ENCODE results near the gene PPP4R4. TPM values are rescaled to one million over a fixed set of nuclear protein-coding genes. Genes with fewer than 3 reads are reported as not detected.
"Not testable (repeated sequence)": the region's sequence is repeated elsewhere in the genome, so short reads cannot be mapped to it uniquely, and the experiment has no call there.

Gene PPP4R4
- total RNA-seq, 1 donor from 2014 or later: 1.4 TPM

DNA sequence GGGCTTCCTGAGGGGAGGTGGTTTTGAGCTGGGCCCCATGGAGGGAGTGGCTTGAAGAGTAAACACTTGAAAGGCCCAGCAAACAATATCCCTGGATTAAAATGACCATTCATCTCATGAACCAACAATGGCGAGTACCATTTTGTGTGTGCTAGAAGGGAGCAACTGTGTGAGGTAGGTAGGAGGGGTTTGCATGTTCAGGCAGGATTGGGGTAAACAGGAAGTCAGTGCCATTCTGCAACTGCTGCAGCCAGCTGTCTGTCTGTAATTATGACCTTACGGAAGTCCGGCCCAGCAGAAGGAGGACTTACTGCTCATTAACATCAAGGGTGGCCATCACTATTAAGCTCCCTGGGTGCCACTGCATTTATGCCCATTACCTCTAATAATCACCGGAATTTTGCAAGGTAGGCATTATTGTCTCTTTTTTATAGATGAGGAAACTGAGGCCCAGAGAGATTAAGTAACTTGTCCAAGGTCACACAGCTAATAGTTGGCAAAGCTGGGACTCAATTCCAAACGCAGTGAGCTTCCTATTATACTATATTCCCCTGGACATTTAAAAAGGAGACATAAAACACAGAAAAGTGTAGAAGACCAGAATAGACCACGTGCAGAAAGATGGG lies 28.1 kb upstream of the PPP4R4 start:
- DNase-seq (ENCODE audit: low spot score): no peak

DNA sequence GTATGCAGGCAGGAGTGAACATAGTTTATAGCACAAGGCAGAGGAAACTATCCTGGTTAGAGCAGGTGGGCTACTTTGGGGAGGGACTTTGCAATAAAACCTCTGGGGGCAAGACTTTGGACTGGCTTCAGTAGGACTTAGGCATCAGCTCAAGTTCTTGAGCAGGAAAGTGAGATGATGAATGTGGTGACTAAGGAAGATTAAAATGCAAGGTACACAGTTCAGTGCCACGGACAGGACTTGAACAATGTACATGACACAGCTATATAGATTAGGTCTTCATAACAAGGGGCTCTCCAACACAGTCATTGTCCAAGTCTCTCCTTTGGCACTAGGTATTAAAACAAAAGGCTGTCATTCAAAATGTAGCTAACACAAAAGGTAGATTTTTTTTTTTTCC lies 21.4 kb upstream of the PPP4R4 start:
- DNase-seq (ENCODE audit: low spot score): no peak

DNA sequence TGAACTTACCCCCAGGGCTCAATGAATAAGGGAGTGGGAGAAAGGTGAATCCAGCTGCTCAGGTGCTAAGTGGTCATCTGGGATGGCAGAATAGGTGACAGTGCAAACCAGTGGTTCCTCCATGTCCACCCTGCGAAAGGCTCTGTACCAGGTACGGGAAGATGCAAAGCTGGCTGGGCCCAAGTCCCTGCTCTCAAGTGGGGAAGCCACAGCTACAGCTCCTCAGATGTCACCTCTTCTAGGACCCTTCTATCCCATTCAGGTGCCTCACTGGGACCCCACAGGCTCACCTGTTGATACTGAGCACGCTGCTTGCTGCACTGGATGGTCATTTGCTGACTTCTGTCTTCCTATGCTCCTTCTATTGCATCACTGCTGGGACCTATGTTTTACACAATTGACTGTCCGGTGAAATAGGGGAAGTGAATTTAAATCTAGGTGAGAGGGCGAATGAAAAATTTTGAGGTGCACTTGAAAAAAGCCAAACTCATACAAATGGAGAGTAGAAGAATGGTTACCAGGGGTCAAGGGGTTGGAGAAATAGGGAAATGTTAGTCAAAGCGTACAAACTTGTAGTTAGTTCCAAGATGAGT lies 20.3 kb upstream of the PPP4R4 start:
- no peak for DNase-seq (ENCODE audit: low spot score)

DNA sequence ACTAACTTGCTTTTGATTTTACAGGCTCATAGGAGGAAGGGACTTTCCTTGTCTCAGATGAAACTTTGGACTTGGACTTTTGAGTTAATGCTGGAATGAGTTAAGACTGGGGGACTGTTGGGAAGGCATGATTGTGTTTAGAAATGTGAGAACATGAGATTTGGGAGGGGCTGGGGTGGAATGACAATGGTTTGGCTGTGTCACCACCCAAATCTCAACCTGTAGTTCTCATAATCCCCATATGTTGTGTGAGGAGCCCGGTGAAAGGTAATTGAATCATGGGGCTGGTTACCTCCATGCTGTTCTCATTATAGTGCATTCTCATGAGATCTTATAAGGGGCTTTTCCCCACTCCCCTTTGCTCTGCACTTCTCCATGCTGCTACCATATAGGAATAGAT lies 18.0 kb upstream of the PPP4R4 start:
- DNase-seq (ENCODE audit: low spot score): not testable (repeated sequence)

DNA sequence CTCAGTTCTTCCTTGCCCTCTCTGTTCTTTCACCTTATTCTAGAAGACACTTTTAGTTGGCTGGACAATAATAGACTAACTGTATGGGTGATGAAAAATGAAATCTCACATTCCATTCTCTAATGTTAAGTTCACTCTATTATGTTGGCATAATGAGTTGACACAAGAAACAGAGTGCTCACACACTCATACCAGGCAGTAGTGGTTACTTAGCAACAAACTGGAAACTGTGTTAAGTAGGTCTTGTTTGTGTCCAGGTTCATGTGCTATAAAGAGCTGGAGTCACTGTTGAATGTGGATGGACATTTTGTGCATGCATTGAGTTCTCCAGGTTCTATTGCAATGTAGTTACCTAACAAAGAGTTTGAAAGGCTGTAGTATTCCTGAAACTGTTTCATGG lies 16.9 kb upstream of the PPP4R4 start:
- no peak for DNase-seq (ENCODE audit: low spot score)

DNA sequence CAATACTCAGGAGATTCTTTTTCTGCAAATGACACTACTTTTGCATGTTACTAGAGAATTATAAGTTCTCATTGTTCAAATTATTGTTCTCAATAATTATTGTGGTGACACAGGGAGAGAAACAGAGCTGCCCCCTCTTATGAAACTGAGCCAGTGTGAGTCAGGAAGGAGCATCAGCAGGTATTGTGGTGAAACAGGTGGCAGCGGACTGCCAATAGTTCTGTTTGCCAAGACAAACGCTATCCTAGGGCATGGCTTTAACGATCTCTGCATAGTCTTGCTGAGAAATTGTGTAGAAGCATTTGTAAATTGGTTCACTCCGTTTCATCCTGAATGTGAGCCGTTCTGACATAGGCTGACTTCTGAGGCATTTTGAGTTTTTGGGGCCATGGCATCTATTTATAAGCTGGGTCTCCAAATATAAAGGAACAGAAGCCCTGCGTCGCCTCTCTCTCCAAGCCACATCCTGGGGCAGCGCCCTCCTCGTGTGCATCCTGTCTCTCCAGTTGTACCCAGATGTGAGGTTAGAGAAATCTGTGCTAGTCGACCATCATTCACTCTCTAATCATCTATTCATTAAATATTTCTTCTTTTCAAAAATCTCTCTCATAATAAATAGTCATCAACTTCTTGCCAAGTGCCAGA lies 15.8 kb upstream of the PPP4R4 start:
- DNase-seq (ENCODE audit: low spot score): no peak

DNA sequence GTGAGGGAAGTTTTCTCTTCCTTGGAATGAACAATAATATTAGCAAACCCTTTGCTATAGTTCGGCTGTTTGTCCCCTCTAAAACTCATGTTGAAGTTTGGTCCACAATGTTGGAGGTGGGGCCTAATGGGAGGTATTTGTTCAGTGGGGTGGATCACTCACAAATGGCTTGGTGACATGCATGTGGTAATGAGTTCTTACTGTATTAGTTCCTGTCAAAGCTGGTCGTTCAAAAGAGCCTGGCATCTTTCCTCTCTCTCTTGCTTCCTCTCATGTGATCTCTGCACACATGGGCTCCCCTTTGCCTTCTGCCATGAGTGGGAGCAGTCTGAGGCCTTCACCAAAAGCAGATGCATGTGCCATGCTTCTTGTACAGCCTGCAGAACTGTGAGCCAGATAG lies 13.1 kb upstream of the PPP4R4 start:
- no peak for DNase-seq (ENCODE audit: low spot score)

DNA sequence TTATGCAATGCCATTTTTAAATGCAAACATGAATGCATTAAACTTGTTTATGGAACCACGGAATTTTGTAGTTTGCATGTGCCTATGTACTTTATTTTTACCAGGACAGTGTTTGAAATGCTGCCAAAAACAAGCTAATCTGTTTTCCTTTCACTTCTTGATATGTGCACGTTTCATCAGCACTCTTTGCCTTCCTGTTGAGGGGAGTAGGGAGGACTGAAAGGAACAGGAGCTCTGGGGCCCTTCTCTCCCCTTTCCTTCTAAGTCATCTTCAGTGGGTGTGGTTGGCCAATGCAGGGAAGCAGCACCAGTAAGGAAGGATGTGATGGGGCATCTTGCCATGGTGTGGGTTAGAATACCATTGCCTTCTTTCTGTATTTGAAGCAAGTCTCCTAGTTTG lies 12.1 kb upstream of the PPP4R4 start:
- DNase-seq (ENCODE audit: low spot score): no peak

DNA sequence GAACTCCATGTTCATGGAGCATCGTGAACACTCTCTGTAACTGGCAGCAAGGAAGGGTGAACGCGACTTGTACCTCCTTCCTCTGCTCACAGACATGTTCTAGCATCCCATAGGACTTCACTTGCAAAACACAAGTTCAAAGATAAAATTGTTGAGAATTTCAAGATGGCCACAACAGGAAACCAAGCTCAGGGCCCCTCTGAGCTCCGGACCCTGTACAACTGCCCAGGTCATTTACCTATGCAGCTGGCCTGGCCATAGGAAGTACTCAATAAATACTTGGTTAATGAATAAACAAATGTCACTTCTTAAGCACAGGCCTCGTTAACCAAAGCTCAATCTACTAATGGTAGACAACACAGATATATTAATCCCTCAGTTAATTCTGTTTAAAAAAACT lies 11.7 kb upstream of the PPP4R4 start:
- DNase-seq (ENCODE audit: low spot score): no peak

DNA sequence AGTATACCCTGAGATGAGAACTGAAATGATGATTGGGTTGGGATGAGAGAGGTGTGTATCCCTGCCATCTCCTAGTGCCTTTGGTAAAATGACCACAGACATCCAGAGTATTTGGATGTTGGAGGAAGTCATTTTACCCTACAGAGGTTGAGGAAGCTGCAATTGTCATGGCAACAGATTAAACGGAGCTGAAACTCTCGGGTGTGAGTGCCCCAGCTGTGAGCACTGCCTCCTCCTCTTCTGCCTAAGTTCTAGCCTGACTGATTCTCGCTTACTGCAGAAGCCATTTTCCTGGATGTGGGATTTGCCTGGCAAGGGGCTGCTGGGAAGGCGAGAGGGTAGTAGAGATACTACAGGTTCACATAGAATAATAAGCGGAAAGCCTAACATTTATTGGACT lies 10.3 kb upstream of the PPP4R4 start:
- no peak for DNase-seq (ENCODE audit: low spot score)

DNA sequence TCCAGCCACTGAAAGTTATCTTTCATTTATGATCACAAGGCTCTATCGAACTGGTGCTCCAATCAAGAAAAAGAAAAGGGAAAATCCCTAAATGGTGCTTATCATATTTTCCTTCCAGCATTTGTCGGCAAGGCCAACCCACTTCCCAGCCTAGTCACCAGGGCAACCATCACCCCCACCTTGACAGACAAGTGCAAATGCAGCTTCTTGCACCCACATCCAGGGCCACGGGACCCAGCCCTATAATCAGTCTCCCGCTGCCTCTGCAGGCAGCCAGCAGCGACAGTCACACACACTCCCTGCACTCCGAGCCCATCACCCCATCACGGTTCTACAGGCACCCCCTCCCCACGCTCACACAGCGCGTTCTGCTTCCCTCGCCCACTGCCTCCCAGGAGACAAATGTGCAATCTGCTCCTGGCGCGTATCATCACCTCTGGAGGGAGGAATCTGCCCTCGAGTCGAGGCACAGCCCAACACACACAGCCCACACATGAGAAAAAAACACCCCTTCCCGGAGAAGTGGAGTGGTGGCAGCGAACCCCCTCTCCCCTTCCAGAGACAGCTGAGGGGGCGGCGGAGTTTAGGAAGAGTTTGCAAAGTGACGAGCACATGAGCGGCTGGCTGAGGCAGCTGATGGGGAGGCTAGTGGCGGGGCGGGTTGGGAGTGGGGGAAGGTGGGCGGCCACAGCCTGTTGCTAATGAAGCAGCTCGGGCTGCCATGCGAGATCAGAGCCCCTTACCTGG lies 9.3 kb upstream of the PPP4R4 start:
- no peak for DNase-seq (ENCODE audit: low spot score)

DNA sequence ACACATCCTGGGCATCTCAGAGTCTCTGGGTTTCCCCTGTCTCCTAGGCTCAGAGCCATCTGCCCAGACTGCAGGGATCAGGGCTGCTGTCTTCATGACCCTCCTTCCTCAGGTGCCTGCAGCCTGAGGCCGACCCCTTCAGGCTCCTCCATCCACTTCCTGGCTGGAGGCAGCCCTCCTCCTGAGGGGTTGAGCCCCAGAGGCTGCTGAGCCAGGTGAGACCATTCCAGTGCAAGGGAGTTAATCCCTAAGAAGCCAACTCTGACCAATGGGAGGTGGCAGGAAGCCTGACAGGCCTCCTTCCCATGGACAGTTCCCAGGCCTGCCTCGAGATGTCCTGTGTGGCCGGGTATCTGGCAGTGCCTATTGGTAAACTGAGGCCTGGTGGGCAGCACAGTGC lies 8.4 kb upstream of the PPP4R4 start:
- no peak for DNase-seq (ENCODE audit: low spot score)

DNA sequence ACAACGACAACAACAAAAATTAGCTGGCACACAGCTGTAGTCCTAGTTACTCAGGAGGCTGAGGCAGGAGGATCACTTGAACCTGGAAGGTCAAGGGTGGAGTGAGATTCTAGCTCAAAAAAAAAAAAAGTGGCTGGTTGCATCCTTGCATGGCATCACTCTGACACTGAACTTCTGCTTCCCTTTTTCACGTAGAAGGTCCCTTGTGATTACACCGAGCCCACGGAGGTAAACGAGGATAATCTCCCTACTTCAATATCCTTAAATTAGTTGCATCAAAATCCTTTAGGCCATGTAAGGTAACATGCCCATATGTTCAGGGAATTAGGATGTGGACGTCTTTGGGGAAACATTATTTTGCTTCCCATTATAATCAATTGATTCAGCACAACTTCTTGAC lies 4.0 kb upstream of the PPP4R4 start:
- no peak for DNase-seq (ENCODE audit: low spot score)

DNA sequence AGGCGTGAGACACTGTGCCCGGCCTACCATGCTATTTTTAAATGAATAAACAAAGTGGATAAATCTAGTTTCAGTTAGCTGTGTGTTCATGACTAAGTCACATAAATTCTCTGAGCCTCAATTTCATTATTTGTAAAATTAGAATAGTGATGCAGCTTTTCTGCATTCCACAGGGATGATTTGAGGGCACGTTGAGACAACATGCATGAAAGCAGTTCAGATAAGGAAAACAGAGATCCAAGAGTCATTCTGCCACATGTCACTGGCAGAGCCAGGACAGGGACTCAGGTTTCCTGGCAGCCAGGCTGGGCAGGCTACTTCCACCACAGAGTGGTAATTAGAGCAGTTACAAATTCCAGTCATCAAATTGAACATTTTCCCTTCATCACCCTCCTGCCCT lies 2.9 kb upstream of the PPP4R4 start:
- DNase-seq (ENCODE audit: low spot score): no peak

DNA sequence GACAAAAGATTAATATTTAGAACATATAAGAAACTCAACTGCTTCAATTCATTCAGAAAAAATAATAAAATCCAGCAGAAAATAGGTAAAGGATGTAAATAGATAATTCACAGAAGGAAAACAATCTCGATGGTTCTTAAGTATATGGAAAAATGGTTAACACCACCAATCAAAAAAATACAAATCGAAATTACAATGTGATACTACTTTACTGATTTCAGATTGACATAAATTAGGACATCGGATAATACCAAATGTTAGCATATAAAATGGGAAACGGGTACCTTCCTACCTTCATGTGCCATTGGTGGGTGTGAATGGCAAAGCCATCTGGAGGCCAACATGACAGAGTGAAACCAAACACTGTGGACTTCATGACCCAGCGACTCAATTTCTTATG lies 1.6 kb upstream of the PPP4R4 start:
- DNase-seq (ENCODE audit: low spot score): no peak

DNA sequence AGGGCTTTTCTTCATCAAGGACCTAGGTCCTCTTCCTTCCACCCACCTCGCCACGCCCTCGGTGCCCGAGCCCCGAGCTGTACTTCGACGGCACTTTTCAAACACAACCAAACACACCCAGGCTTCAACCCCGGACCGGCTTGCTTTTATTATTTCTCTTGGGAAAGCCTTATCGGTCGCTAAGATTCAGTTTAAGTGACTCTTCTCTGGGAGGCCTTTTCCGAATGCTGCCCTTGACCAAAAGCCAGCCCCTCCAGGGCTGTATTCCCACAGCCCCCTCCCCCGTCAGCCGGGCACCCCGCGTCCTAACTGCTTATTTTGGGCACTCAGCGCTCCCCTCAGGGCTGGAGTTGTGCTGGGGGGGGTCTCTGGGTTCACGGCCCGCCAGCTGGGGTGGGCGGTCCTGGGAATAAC lies 644 bp upstream of the PPP4R4 start:
- no peak for DNase-seq (ENCODE audit: low spot score)

DNA sequence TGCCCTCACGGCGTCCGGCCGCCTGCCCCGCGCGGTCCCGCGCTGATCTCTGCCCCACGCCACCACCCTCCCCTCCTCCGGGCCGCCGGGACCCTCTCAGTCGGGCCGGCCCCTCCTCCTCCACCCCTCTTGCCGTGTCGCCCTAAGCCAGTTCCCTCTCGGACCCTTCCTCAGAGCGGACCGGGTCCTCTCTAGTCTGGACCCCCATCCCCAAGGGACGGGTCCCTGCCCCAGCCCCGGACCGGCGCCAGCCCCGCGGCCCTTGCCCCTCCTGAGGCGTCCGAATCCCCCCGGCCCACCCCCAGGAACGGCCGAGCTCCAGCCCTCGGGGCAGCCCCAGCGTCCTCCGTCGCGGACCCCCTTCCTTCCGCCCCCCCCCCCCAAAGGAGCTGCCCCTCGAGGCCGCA lies 485 bp downstream of the PPP4R4 start:
- DNase-seq (ENCODE audit: low spot score): no peak

DNA sequence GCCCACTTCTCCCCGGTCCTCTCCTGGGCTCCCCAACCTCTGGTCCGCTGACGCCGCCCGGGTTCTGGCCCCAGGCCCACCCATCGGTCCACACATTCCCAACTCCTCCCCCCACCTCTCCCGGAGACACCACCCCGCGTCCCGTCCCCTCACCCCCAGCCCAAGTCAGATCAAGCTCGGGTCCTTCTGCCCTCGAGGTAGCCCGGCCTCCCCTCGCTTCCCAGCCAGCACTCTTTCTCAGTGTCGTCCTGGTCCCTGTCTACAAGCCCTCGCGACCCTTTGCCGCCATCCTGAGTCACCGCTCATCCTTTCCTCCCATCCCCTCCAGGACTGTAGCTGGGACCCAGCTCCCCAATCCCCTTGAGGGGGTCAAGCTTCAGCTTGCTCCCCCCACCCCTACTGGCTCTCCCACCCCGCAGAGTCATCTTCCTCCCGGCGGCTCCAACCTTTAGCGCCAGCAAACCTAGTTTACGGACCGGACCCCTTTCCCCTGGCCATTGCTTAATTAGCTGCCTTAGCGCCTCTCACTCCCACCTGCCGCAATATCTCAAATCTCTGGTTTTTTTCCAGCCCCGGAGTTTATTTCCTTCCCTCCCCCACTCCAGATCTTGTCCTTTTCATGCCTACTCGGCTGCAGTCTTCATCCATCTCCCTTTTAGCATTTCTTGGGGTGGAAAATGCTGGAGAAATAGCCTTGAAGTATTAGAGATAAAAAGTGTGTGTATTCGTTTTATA lies 1.1 kb downstream of the PPP4R4 start:
- no peak for DNase-seq (ENCODE audit: low spot score)

DNA sequence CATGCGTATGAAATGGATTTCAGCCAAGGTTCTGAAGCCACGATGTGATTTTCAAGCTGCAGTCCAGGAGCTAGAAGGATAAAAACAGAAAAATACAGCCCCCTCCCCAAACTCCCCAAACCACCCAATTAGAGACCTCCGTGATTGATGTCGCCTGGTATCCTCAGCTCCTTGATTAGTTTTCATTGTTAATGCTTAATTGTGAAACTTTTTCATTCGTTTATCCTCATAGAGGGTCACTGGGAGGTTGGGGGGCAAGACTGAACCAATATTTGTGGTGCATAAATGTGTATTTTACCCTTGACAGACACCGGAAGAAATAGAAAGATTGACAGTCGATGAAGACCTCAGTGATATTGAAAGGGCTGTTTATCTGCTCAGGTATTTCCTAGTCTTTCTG lies 1.6 kb downstream of the PPP4R4 start:
- DNase-seq (ENCODE audit: low spot score): no peak

DNA sequence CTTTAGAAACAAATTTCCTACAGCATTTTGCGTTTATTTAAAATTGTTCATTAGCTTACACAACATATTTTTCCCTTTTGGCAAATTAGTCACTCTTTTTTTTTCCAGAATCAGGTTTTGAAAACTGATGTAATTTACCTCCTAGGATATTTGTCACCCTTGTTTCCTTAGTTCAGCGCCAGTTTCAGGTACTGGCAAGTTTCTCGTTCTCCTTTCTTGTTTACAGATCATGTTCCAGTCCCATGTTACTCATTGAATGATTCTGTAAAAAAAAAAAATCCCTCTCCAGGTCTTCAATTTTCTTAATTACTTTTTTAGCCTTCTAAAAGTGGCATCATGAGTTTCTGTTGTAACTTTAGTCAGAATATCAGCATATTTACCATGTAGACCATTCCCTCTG lies 2.7 kb downstream of the PPP4R4 start:
- DNase-seq (ENCODE audit: low spot score): no peak

DNA sequence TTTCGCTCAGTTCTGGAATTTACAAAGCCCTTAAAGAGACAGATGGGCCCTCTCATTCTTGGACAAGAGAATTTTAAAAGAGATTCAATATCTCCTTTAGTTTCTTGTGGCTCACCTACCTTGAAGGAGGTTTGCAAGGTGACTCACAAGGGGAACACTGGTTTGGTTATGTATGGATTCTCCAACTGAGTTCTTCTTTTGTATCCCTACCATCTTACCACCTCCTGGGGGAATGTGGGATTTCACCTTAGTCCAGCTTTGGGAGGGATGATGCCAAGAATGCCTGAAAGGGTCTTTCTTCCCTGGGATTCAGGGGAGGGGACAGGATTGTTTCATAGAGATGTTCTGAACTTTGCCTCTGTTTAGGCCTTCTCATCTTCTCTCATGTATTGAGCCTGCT lies 3.7 kb downstream of the PPP4R4 start:
- DNase-seq (ENCODE audit: low spot score): no peak

DNA sequence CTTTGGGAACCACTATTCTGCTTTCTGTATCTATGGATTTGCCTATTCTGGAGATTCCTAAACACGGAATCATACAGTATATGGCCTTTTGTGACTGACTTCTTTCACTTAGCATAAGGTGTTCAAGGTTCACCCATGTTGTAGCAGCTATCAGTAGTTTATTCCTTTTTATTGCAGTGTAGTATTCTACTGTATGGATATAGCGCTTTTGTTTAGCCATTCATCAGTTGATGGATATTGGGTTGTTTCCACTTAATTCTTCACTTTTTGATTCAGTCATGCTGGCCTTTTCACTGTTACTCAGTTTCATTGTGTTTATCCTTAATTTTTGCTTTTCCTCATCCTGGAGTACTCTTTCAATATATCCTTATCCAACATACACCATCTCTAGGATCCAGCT lies 5.1 kb downstream of the PPP4R4 start:
- no peak for DNase-seq (ENCODE audit: low spot score)
